Keratinocyte (primary cell): Measurements from ENCODE around the gene TNFSF11. TPM values are rescaled to one million over a fixed set of nuclear protein-coding genes. Genes with fewer than 3 reads are reported as not detected.
"Not testable (repeated sequence)": the region's sequence is repeated elsewhere in the genome, so short reads cannot be mapped to it uniquely, and the experiment has no call there.

ENCODE experiments used
- DNase-seq: peaks from one replicate; pipeline ENCODE4 v3.0.0-alpha.2; 2011; ENCODE audit warnings: low read depth, missing footprints, low spot score
- FAIRE-seq: peaks from 2 replicates; lab custom pipeline; 2011; peaks lifted over from hg19 to GRCh38; lab: Jason Lieb, UNC
- H2AFZ ChIP-seq: 2 replicates; pipeline ENCODE4 v1.6.0; 2012; ENCODE audit warnings: low read length, control low read depth, inconsistent platforms; ENCODE audit not compliant: control insufficient read depth
- H3K27ac ChIP-seq: 2 replicates; pipeline ENCODE4 v1.5.1; 2011; ENCODE audit warnings: low read length; ENCODE audit not compliant: control insufficient read depth, insufficient read depth
- H3K27me3 ChIP-seq: 3 replicates; pipeline ENCODE4 v1.6.0; 2011; ENCODE audit warnings: low read length; ENCODE audit not compliant: control insufficient read depth, insufficient read depth; ENCODE audit errors: extremely low read depth
- H3K36me3 ChIP-seq, 2 experiments: 2 replicates in 1 of 2; 3 replicates in 1 of 2; pipeline ENCODE4 v1.5.1; 2011; ENCODE audit warnings: low read length in 2 of 2, mild to moderate bottlenecking in 1 of 2; ENCODE audit not compliant: control insufficient read depth in 2 of 2, insufficient read depth in 2 of 2; ENCODE audit errors: extremely low read depth in 1 of 2
- H3K4me1 ChIP-seq: 3 replicates; pipeline ENCODE4 v1.5.1; 2011; ENCODE audit warnings: low read length; ENCODE audit not compliant: control insufficient read depth, insufficient read depth; ENCODE audit errors: extremely low read depth
- H3K4me2 ChIP-seq: 3 replicates; pipeline ENCODE4 v1.6.0; 2011; ENCODE audit warnings: low read depth, low read length; ENCODE audit not compliant: control insufficient read depth, insufficient read depth; ENCODE audit errors: extremely low read depth
- H3K4me3 ChIP-seq, 3 experiments: fragments of 200-600 bp in 1 of 3; sonication (generic) in 1 of 3; 2 replicates in 2 of 3; 3 replicates in 1 of 3; pipeline ENCODE4 v1.5.1; 2011 to 2016; ENCODE audit warnings: low read length in 3 of 3, mild to moderate bottlenecking in 3 of 3, control low read depth in 2 of 3, inconsistent platforms in 1 of 3, low read depth in 1 of 3, mixed read lengths in 1 of 3, mixed run types in 1 of 3, moderate library complexity in 1 of 3; ENCODE audit not compliant: control insufficient read depth in 2 of 3, insufficient read depth in 2 of 3; ENCODE audit errors: extremely low read depth in 1 of 3
- H3K79me2 ChIP-seq: 2 replicates; pipeline ENCODE4 v1.6.0; 2012; ENCODE audit warnings: low read length; ENCODE audit not compliant: control insufficient read depth, insufficient read depth
- H3K9ac ChIP-seq: 3 replicates; pipeline ENCODE4 v1.6.0; 2011; ENCODE audit warnings: low read length; ENCODE audit not compliant: control insufficient read depth, insufficient read depth; ENCODE audit errors: extremely low read depth
- H3K9me1 ChIP-seq: 3 replicates; pipeline ENCODE4 v1.6.0; 2011; ENCODE audit warnings: low read length; ENCODE audit not compliant: control insufficient read depth, insufficient read depth; ENCODE audit errors: extremely low read depth
- H3K9me3 ChIP-seq: 2 replicates; pipeline ENCODE4 v1.5.1; 2012; ENCODE audit warnings: low read depth, low read length; ENCODE audit not compliant: control insufficient read depth
- H4K20me1 ChIP-seq: 3 replicates; pipeline ENCODE4 v1.6.0; 2011; ENCODE audit warnings: low read length; ENCODE audit not compliant: control insufficient read depth, insufficient read depth; ENCODE audit errors: extremely low read depth
- EZH2 ChIP-seq: IDR thresholded peaks from one replicate; pipeline ENCODE4 v1.6.1; 2012; ENCODE audit warnings: inconsistent platforms, mild to moderate bottlenecking, low read length, moderate library complexity
- dilution Hi-C: fragments of 300-500 bp; cut with MboI; formaldehyde crosslinking; loops from one replicate; pipeline ENCODE4 v1.7.0; 2020; ENCODE audit warnings: low sequenced_read_pairs; ENCODE audit not compliant: extremely low pct_ligation_motif_present
- polyA plus RNA-seq, 5 experiments: library from polyadenylated mRNA; depleted of rRNA in 3 of 5; stranded (reverse) in 3 of 5; stranded (forward) in 1 of 5; unstranded in 1 of 5; fragments of >200 nt; gene quantifications; 1 replicate in 1 of 5; 2 replicates in 3 of 5; 3 replicates in 1 of 5; pipeline versions ENCODE4 v1.2.1 to v1.2.3, GENCODE V29; 2011 to 2012; ENCODE audit warnings: missing spikeins in 2 of 5, low read depth in 1 of 5, low replicate concordance in 1 of 5
- TF ChIP-seq, protein P1 (sequence below), 3 experiments: IDR thresholded peaks in 1 of 3; conservative IDR thresholded peaks in 1 of 3; optimal IDR thresholded peaks in 1 of 3; 2 replicates in 2 of 3; 3 replicates in 1 of 3; pipeline versions ENCODE3 to v1.5.1; 2011; ENCODE audit warnings: low read length in 3 of 3, mild to moderate bottlenecking in 3 of 3, moderate library complexity in 2 of 3, control low read depth in 1 of 3, inconsistent platforms in 1 of 3; ENCODE audit not compliant: insufficient read depth in 2 of 3; ENCODE audit errors: extremely low read depth in 1 of 3

The TNFSF11 gene
- polyA plus RNA-seq, 1 donor (not counting 4 experiments of a cell fraction or from before 2014, with no cell fraction given) = not detected

DNA sequence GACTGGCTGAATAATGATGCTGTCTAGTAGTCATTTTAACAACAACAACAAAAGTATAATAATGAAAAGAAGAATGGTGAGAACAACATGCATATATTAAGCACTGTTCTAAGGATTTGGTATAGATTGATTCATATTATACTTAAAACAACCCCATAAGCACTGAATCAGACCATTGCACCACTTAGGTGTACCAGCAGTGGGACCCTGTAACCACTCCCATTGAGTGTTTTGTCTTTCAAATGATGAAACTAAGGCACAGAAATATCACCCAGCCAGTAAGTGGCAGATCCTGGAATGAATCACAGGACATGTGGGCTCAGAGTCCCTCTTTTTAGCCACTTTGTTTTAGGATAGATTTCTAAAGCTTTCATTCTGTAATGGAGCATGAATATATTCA is 14.9 kb upstream of the TNFSF11 start:
- no peaks in the 10 kb centered on the region for H4K20me1 ChIP-seq
- DNase-seq (no peak), FAIRE-seq (no peak)
- H3K9me1 ChIP-seq = no peaks in the 10 kb centered on the region
- no peak overlapping the region for H3K4me2 ChIP-seq
- no peaks in the 10 kb centered on the region for H3K4me1 ChIP-seq
- no peak for TF ChIP-seq EZH2
- TF ChIP-seq, protein P1, sequence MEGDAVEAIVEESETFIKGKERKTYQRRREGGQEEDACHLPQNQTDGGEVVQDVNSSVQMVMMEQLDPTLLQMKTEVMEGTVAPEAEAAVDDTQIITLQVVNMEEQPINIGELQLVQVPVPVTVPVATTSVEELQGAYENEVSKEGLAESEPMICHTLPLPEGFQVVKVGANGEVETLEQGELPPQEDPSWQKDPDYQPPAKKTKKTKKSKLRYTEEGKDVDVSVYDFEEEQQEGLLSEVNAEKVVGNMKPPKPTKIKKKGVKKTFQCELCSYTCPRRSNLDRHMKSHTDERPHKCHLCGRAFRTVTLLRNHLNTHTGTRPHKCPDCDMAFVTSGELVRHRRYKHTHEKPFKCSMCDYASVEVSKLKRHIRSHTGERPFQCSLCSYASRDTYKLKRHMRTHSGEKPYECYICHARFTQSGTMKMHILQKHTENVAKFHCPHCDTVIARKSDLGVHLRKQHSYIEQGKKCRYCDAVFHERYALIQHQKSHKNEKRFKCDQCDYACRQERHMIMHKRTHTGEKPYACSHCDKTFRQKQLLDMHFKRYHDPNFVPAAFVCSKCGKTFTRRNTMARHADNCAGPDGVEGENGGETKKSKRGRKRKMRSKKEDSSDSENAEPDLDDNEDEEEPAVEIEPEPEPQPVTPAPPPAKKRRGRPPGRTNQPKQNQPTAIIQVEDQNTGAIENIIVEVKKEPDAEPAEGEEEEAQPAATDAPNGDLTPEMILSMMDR (optimal IDR thresholded peaks at IDR 0.05 in 1 of 3, IDR thresholded peaks at IDR 0.05 in 1 of 3, conservative IDR thresholded peaks at IDR 0.05 in 1 of 3; ENCODE audit: extremely low read depth in 1 of 3, insufficient read depth in 2 of 3, low read length in 3 of 3) = no peak
- H3K36me3 ChIP-seq = no peaks in the 10 kb centered on the region
- H3K9me3 ChIP-seq = no peaks in the 10 kb centered on the region
- H3K27me3 ChIP-seq = no peaks in the 10 kb centered on the region
- no peak overlapping the region for H3K27ac ChIP-seq
- H2AFZ ChIP-seq = no peak overlapping the region
- no peaks in the 10 kb centered on the region for H3K79me2 ChIP-seq
- no peak overlapping the region for H3K4me3 ChIP-seq
- dilution Hi-C loops = no loop called here
- no peak overlapping the region for H3K9ac ChIP-seq

DNA sequence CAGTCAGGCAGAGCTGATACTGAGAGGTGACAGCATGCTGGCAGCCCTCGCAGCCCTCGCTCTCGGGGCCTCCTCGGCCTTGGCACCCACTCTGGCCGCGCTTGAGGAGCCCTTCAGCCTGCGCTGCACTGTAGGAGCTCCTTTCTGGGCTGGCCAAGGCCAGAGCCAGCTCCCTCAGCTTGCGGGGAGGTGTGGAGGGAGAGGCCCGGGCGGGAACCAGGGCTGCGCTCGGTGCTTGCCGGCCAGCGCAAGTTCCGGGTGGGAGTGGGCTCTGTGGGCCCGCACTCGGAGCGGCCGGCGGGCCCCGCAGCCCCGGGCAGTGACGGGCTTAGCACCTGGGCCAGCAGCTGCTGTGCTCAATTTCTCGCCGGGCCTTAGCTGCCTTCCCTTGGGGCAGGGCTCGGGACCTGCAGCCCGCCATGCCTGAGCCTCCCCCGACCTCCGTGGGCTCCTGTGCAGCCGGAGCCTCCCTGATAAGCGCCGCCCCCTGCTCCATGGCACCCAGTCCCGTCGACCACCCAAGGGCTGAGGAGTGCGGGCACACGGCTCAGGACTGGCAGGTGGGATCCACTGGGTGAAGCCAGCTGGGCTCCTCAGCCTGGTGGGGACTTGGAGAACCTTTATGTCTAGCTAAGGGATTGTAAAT is 14.3 kb upstream of the TNFSF11 start:
- DNase-seq, H3K9me1 ChIP-seq, H3K36me3 ChIP-seq, H3K4me3 ChIP-seq, H3K27me3 ChIP-seq, H3K4me2 ChIP-seq, H3K27ac ChIP-seq, FAIRE-seq, H2AFZ ChIP-seq, H3K9me3 ChIP-seq, H3K9ac ChIP-seq, dilution Hi-C loops, H3K4me1 ChIP-seq, H3K79me2 ChIP-seq, H4K20me1 ChIP-seq: not testable (repeated sequence)

DNA sequence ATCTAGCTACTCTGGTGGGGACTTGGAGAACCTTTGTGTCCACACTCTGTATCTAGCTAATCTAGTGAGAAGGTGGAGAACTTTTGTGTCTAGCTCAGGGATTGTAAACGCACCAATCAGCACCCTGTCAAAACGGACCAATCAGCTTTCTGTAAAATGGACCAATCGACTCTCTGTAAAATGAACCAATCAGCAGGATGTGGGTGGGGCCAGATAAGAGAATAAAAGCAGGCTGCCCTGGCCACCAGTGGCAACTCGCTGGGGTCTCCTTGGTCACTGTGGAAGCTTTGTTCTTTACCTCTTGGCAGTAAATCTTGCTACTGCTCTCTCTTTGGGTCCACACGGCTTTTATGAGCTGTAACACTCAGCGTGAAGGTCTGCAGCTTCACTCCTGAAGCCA is 13.6 kb upstream of the TNFSF11 start:
- dilution Hi-C loops, H3K4me3 ChIP-seq, H3K79me2 ChIP-seq, H3K27ac ChIP-seq, H3K4me2 ChIP-seq, H4K20me1 ChIP-seq, FAIRE-seq, H3K9me1 ChIP-seq, H3K9ac ChIP-seq, H3K4me1 ChIP-seq, H3K9me3 ChIP-seq, H3K27me3 ChIP-seq, DNase-seq, H2AFZ ChIP-seq, H3K36me3 ChIP-seq: not testable (repeated sequence)
